Retinal pigment epithelial cell (primary cell): Measurements from ENCODE around the gene CCNB3.
A peak's percentile ranks its signal among the peaks of the same experiment; 100 is the strongest.

Experiments
- DNase-seq: peaks from one replicate; pipeline ENCODE4 v3.0.0-alpha.2; 2010; ENCODE audit warnings: low read depth
- H3K4me3 ChIP-seq: 2 replicates; pipeline ENCODE4 v1.5.1; 2011; ENCODE audit warnings: mild to moderate bottlenecking, low read length, control low read depth, moderate library complexity
- TF ChIP-seq, protein P1 (sequence below): conservative IDR thresholded peaks from 2 replicates; pipeline ENCODE4 v1.5.1; 2011; ENCODE audit warnings: low read depth, low read length, control low read depth, inconsistent platforms

Gene CCNB3

DNA sequence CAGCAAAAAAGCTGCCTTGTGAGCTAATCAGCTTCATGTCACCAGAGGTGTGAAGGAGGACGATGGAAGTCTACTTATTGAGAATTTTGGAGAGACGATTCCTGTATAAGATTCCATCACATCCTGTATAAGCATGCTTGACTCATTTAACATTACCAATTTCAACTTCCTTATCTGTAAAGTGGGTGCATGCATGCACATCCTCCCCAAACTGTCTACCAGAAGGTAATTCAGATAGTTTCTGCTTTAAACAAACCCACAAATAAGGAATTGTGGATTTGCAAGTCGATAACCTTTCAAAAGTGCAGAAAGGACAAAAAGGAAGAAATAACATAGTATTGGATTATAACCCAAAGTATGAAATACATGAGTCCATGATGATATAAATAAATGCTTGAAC lies 34.8 kb upstream of the CCNB3 start:
- TF ChIP-seq, protein P1, sequence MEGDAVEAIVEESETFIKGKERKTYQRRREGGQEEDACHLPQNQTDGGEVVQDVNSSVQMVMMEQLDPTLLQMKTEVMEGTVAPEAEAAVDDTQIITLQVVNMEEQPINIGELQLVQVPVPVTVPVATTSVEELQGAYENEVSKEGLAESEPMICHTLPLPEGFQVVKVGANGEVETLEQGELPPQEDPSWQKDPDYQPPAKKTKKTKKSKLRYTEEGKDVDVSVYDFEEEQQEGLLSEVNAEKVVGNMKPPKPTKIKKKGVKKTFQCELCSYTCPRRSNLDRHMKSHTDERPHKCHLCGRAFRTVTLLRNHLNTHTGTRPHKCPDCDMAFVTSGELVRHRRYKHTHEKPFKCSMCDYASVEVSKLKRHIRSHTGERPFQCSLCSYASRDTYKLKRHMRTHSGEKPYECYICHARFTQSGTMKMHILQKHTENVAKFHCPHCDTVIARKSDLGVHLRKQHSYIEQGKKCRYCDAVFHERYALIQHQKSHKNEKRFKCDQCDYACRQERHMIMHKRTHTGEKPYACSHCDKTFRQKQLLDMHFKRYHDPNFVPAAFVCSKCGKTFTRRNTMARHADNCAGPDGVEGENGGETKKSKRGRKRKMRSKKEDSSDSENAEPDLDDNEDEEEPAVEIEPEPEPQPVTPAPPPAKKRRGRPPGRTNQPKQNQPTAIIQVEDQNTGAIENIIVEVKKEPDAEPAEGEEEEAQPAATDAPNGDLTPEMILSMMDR, result no peak
- no peak for DNase-seq
- H3K4me3 ChIP-seq, result no peak overlapping the region

DNA sequence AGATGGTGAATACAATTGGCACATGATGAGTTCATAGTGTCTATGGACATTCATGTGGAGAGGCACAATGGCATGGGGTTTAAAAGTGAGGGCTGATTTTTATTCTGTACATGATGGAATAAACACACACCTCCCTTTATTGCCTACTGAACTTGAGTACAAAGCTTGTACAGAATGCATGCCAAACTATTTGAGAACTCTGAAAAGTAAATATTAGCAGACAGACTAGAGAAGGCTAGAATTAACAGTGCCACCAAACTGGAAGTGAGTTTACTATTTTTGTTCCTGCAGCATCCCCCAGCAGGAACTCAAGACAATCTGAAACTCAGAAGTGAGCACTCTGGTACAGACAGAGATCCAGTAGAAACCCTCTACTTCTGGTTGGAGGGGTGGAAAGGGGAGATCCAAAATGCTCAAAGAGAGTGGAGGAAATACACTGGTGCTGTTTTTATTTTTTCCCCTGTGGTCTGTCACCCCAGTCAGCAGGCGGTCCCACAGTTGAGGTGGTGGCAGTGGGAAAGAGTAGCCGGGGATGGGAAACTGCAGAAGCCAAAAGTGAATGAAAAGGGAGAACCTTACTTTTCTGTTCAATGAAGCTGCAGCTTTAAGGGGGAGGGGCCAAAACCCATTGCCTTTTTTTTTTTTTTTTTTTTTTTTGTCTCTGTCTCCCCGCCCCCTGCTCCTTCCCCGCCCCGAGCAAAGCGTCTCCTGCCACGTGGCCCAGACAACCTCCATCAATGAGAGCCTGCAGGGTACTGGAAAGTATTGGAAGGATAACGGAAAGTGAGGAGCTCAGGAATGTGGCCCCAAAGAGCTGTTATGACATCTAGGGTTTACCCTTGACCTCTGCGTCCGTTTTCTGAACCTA lies 24.3 kb upstream of the CCNB3 start:
- H3K4me3 ChIP-seq, result peak overlapping the region; percentile 12
- TF ChIP-seq, protein P1, result no peak
- no peak for DNase-seq

DNA sequence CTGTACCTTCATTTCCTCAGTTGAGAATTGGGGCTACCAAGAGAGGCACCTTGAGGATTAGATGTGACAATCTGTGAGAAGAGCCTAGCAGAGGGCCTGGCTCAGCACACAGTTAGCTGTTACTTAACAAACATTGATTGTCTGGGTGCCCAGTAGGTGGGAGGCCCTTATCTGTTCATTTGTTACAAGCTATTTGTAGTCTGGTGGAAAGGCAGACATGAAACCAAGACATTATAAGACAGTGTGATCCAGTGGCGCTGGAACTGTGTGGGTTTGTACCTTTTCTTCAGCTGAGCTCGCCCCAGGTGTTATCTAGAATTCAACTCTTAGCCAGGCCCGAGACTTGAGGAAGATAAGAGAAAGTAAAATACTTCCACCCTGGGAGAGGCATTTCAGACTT lies 20.7 kb upstream of the CCNB3 start:
- no peak overlapping the region for H3K4me3 ChIP-seq
- TF ChIP-seq, protein P1, result no peak
- no peak for DNase-seq

DNA sequence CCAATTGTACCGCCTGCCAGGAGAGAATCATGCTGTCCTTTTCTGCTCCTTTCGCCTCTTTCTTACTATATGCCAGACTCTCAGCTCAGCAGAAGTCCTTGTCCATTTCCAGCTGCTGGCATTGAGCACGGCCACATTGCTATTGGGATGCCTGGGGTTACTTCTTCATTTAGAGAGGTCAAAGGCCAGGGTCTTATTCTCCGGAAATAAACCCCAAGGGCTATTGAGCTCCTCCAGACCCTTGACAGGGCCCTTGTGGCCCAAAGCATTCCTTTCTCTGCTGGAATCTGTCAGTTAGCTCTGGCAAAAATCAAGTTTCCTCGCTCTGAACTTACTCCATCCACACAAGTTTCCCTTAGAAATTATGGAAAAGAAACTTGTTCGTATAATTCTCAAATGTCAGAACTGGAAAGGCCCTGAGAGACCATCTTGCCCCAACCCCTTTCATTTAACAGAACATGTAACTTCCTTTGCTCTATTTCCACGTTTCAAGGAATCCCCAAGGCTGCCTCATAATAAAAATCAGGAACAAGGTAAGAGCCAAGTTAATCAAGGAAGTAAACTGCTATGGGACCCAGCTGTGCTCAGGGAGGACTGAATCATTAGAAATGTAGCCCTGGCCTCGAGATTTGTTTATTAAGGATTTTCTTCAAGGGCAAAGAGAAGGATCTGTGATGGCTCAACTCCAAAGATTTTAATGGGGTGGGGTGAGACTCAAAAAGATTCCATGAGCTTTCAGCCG lies 15.5 kb upstream of the CCNB3 start:
- H3K4me3 ChIP-seq, result no peak overlapping the region
- TF ChIP-seq, protein P1, result no peak
- no peak for DNase-seq

DNA sequence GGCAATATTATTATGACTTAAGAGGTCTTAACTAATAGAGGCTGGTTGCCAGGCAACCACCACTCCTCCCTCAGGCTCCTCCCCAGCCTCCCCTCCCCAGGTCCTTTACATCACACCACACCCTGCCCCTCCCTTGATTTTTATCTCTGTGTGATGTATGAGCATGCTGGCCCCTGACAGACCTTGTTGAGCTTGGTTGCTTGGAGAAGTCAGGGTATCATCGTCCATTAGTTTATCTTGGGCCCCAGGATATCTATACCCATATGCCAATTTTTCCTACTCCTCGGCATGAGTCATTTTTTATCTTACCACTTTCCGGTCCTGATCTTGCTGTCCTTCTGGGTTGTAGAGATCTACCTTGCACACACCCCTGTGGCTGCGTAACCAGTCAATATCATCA lies 6.2 kb upstream of the CCNB3 start:
- TF ChIP-seq, protein P1, result no peak
- DNase-seq, result no peak
- no peak overlapping the region for H3K4me3 ChIP-seq

DNA sequence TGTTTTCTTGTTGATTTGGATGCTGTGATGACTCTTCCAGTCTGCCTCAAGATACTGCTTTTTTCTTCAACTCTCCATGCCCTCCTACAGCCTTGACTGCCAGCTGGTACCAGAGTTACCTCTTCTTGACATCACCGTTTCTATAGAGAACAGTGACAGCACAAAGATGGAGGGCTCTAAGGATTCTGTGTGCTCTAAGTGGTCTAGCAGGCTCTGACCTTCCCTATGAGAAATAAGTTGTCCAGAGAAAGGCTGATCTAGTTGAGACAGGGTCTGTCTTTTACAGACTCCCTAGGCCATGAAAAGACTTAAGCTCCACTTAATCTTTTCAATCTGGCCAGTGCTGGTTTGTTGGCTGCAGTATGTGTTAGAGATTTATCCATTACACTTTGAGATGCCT lies 3.7 kb upstream of the CCNB3 start, which contains the start of gene AKAP4:
TSS of gene AKAP4 (minus strand) at position 101 of the 400 bp plus-strand sequence. CDS start 118 bp downstream, outside the sequence.
- H3K4me3 ChIP-seq, result no peak within 1 kb of the TSS
- no peak for DNase-seq
- TF ChIP-seq, protein P1, result no peak

DNA sequence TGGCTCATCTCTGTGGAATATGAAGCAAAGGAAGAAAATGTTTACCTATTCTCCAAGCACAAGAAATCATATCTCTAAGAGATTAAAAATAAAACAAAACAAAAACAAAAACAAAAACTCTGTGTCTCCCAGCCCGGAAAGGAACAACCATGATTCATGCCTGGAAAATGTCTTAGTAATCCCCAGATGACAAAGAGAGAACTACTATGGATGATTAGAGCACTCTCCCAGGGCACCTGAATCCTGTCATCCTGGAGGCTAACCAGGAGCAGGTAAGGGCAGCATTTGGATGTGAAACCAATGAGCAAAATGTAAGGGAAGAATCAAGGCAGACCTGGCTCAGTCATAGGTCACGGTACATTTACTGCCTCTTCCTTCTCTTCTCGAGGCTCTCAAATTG lies 2.0 kb upstream of the CCNB3 start:
- TF ChIP-seq, protein P1, result no peak
- no peak for DNase-seq
- H3K4me3 ChIP-seq, result no peak overlapping the region
